HepG2 (cell line): ENCODE results near the gene PLPPR2. TPM values are rescaled to one million over a fixed set of nuclear protein-coding genes. Genes with fewer than 3 reads are reported as not detected.

Source experiments
- ADNP ChIP-seq: sonication (generic); formaldehyde crosslinking; IDR thresholded peaks from 2 replicates; pipeline ENCODE4 v1.4.0; 2020; ENCODE audit warnings: missing genetic modification reagents
- CHD4 ChIP-seq: fragments of 200-600 bp; sonication (generic); IDR thresholded peaks from 2 replicates; pipeline ENCODE4 v1.7.0; 2017; ENCODE audit warnings: mild to moderate bottlenecking, low read length, borderline replicate concordance
- FOXA3 ChIP-seq: IDR thresholded peaks from 2 replicates; pipeline ENCODE4 v1.6.1; 2016; ENCODE audit warnings: missing genetic modification reagents, missing compliant biosample characterization
- FUBP1 ChIP-seq: sonication (generic); formaldehyde crosslinking; IDR thresholded peaks from 2 replicates; pipeline ENCODE4 v1.5.1; 2020; ENCODE audit warnings: missing genetic modification reagents, mild to moderate bottlenecking, borderline replicate concordance
- GABPA ChIP-seq, 2 experiments: IDR thresholded peaks; 2 replicates each; pipeline ENCODE4 v1.6.1; 2011 to 2016; ENCODE audit warnings: low read depth in 2 of 2, low read length in 1 of 2, missing biosample characterization in 1 of 2, missing genetic modification characterization in 1 of 2
- GABPB1 ChIP-seq: IDR thresholded peaks from 2 replicates; pipeline ENCODE4 v1.6.1; 2016; ENCODE audit warnings: mild to moderate bottlenecking, missing genetic modification reagents, moderate library complexity, missing compliant biosample characterization
- ONECUT2 ChIP-seq: sonication (generic); formaldehyde crosslinking; IDR thresholded peaks from 2 replicates; pipeline ENCODE4 v1.4.0; 2020; ENCODE audit warnings: missing genetic modification reagents
- POGZ ChIP-seq: sonication (generic); formaldehyde crosslinking; IDR thresholded peaks from 2 replicates; pipeline ENCODE4 v1.4.0; 2020; ENCODE audit warnings: mild to moderate bottlenecking, missing genetic modification reagents
- RFXAP ChIP-seq: sonication (generic); formaldehyde crosslinking; IDR thresholded peaks from 2 replicates; pipeline ENCODE4 v1.4.0; 2020; ENCODE audit warnings: missing genetic modification reagents, borderline replicate concordance
- SKI ChIP-seq: fragments of 450-650 bp; IDR thresholded peaks from one replicate; pipeline ENCODE4 v1.6.1; 2018; ENCODE audit warnings: mild to moderate bottlenecking; ENCODE audit not compliant: partially characterized antibody
- SNAPC5 ChIP-seq: sonication (generic); formaldehyde crosslinking; IDR thresholded peaks from 2 replicates; pipeline ENCODE4 v1.8.1; 2023; ENCODE audit warnings: mild to moderate bottlenecking, missing genetic modification reagents, borderline replicate concordance
- STAT5B ChIP-seq: sonication (generic); formaldehyde crosslinking; IDR thresholded peaks from 2 replicates; pipeline ENCODE4 v1.4.0; 2020; ENCODE audit warnings: missing genetic modification reagents
- ZBTB33 ChIP-seq: sonication (generic); formaldehyde crosslinking; IDR thresholded peaks from 2 replicates; pipeline ENCODE4 v1.4.0; 2020; ENCODE audit warnings: missing genetic modification reagents
- ZKSCAN1 ChIP-seq: fragments of 150-350 bp; IDR thresholded peaks from 2 replicates; pipeline ENCODE4 v1.6.1; 2014; ENCODE audit warnings: low read length
- ZNF296 ChIP-seq: sonication (generic); formaldehyde crosslinking; conservative IDR thresholded peaks from 2 replicates; pipeline ENCODE4 v1.5.0; 2020; ENCODE audit warnings: mild to moderate bottlenecking, missing genetic modification reagents
- ZNF30 ChIP-seq: sonication (generic); formaldehyde crosslinking; IDR thresholded peaks from 2 replicates; pipeline ENCODE4 v1.5.0; 2020; ENCODE audit warnings: mild to moderate bottlenecking, missing genetic modification reagents
- ZNF564 ChIP-seq: sonication (generic); formaldehyde crosslinking; IDR thresholded peaks from 2 replicates; pipeline ENCODE4 v1.8.1; 2023; ENCODE audit warnings: mild to moderate bottlenecking, missing genetic modification reagents
- ZNF616 ChIP-seq: sonication (generic); formaldehyde crosslinking; IDR thresholded peaks from 2 replicates; pipeline ENCODE4 v1.5.0; 2020; ENCODE audit warnings: low read depth, mild to moderate bottlenecking, missing genetic modification reagents
- ZNF766 ChIP-seq: sonication (generic); formaldehyde crosslinking; IDR thresholded peaks from 2 replicates; pipeline ENCODE4 v1.5.0; 2020; ENCODE audit warnings: missing genetic modification reagents, borderline replicate concordance
- ZSCAN30 ChIP-seq: sonication (generic); formaldehyde crosslinking; IDR thresholded peaks from 2 replicates; pipeline ENCODE4 v1.5.0; 2020; ENCODE audit warnings: mild to moderate bottlenecking, missing genetic modification reagents
- polyA plus RNA-seq, 8 experiments: library from polyadenylated mRNA; depleted of rRNA in 3 of 8; stranded (reverse) in 7 of 8; unstranded in 1 of 8; fragments of >200 nt; fragmentation: Illumina TruSeq in 4 of 8; extraction: Trizol in 4 of 8; gene quantifications; 2 replicates each; pipeline versions ENCODE4 v1.2.1 to v1.2.3, GENCODE V29; 2011 to 2016; ENCODE audit warnings: low read depth in 4 of 8, missing spikeins in 1 of 8, mixed read lengths in 1 of 8; ENCODE audit not compliant: insufficient read depth in 1 of 8
- total RNA-seq, 5 experiments: library from RNA; depleted of rRNA; stranded (reverse); fragments of >200 nt; fragmentation: Illumina TruSeq; extraction: Trizol; gene quantifications; 2 replicates each; pipeline ENCODE4 v1.2.3, GENCODE V29; 2016; ENCODE audit warnings: low read depth in 1 of 5
- TF ChIP-seq, protein P1 (sequence below): sonication (generic); formaldehyde crosslinking; IDR thresholded peaks from 2 replicates; pipeline ENCODE4 v1.5.0; 2020; ENCODE audit warnings: mild to moderate bottlenecking, missing genetic modification reagents
- TF ChIP-seq, protein P2 (sequence below): fragments of 450-650 bp; IDR thresholded peaks from 2 replicates; pipeline ENCODE4 v1.6.1; 2017

The PLPPR2 gene
- total and polyA plus RNA-seq, 2 of the 13 experiments (the other 11 are each of a cell fraction or from before 2014, with no cell fraction given) = 1.5 to 2.1 TPM

GRCh38 chr19:11387162-11388034, 32.2 kb downstream of the PLPPR2 start (continued):
- TF ChIP-seq FUBP1 (no peak), ZNF30 (CRISPR knock-in tag) (no peak), ZNF296 (CRISPR knock-in tag) (no peak), SNAPC5 (CRISPR knock-in tag) (no peak), ZNF616 (CRISPR knock-in tag) (no peak), POGZ (CRISPR knock-in tag) (no peak), FOXA3 (peak; percentile 16; the same call in 1 of the 2 replicates), ZKSCAN1 (no peak), ADNP (CRISPR knock-in tag) (no peak), ZNF766 (no peak), ONECUT2 (peak; percentile 72), GABPB1 (CRISPR knock-in tag) (no peak), SKI (no peak), ZSCAN30 (CRISPR knock-in tag) (no peak), RFXAP (CRISPR knock-in tag) (no peak), ZNF564 (CRISPR knock-in tag) (no peak), GABPA (IDR thresholded peaks at IDR 0.05; ENCODE audit: low read depth, low read length) (no peak), GABPA (CRISPR knock-in tag; IDR thresholded peaks at IDR 0.05; ENCODE audit: low read depth) (peak; percentile 40), STAT5B (CRISPR knock-in tag) (no peak), ZBTB33 (CRISPR knock-in tag) (peak; percentile 79), CHD4 (no peak)
- TF ChIP-seq, protein P1, sequence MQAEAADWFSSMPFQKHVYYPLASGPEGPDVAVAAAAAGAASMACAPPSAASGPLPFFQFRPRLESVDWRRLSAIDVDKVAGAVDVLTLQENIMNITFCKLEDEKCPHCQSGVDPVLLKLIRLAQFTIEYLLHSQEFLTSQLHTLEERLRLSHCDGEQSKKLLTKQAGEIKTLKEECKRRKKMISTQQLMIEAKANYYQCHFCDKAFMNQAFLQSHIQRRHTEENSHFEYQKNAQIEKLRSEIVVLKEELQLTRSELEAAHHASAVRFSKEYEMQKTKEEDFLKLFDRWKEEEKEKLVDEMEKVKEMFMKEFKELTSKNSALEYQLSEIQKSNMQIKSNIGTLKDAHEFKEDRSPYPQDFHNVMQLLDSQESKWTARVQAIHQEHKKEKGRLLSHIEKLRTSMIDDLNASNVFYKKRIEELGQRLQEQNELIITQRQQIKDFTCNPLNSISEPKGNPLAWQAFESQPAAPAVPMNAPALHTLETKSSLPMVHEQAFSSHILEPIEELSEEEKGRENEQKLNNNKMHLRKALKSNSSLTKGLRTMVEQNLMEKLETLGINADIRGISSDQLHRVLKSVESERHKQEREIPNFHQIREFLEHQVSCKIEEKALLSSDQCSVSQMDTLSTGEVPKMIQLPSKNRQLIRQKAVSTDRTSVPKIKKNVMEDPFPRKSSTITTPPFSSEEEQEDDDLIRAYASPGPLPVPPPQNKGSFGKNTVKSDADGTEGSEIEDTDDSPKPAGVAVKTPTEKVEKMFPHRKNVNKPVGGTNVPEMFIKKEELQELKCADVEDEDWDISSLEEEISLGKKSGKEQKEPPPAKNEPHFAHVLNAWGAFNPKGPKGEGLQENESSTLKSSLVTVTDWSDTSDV (CRISPR knock-in tag) = no peak
- TF ChIP-seq, protein P2, sequence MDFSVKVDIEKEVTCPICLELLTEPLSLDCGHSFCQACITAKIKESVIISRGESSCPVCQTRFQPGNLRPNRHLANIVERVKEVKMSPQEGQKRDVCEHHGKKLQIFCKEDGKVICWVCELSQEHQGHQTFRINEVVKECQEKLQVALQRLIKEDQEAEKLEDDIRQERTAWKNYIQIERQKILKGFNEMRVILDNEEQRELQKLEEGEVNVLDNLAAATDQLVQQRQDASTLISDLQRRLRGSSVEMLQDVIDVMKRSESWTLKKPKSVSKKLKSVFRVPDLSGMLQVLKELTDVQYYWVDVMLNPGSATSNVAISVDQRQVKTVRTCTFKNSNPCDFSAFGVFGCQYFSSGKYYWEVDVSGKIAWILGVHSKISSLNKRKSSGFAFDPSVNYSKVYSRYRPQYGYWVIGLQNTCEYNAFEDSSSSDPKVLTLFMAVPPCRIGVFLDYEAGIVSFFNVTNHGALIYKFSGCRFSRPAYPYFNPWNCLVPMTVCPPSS = no peak
